Left ventricle myocardium superior (tissue), 1 donor: ENCODE measurements around the gene NT5C2. TPM values are rescaled to one million over a fixed set of nuclear protein-coding genes. Genes with fewer than 3 reads are reported as not detected.
"Not testable (repeated sequence)": the region's sequence is repeated elsewhere in the genome, so short reads cannot be mapped to it uniquely, and the experiment has no call there.

Experiments
- ATAC-seq: fragments of 200-7000 bp; cut with Tn5 transposase; one replicate; pipeline ENCODE4 v1.9.1; 2020; ENCODE audit warnings: mild to moderate bottlenecking, moderate library complexity
- DNase-seq: peaks from one replicate; pipeline ENCODE4 v3.0.0-alpha.2; 2020
- intact Hi-C: fragments of 100-400 bp; cut with micrococcal nuclease; formaldehyde crosslinking; loops from one replicate; pipeline ENCODE4 v1.11.0; 2022
- total RNA-seq: library from RNA; stranded (reverse); fragmentation: NEBNext Ultra II Directional; extraction: Animal tissue kit (Norgen Biotek cat#: 25700); gene quantifications from one replicate; pipeline ENCODE4 v1.2.1, GENCODE V29; 2021
- donor health status: DM: no; HTN: yes; CAD: no; lungs with severe emphysema.

NT5C2 gene
- total RNA-seq, 1 donor from 2014 or later = 39.3 TPM

GRCh38 chr10:103140469-103140868, 52.6 kb downstream of the NT5C2 start:
- DNase-seq (no peak), ATAC-seq (no peak)
- intact Hi-C loops = no loop called here

GRCh38 chr10:103139803-103140202, 53.3 kb downstream of the NT5C2 start:
- ATAC-seq = no peak
- intact Hi-C loops = no loop called here
- DNase-seq = no peak

- intact Hi-C loops, ATAC-seq, DNase-seq: not testable (repeated sequence)
These were observed 57.9 kb downstream of the NT5C2 start for GRCh38 chr10:103135168-103135567.

- ATAC-seq (no peak), DNase-seq (no peak)
- intact Hi-C loops = no loop called here
These were observed 62.2 kb downstream of the NT5C2 start for GRCh38 chr10:103130910-103131309.

- intact Hi-C loops, ATAC-seq, DNase-seq: not testable (repeated sequence)
These were observed 62.9 kb downstream of the NT5C2 start for GRCh38 chr10:103130180-103130579.

- no peak for ATAC-seq
- intact Hi-C loops = no loop called here
- DNase-seq = no peak
These were observed 65.8 kb downstream of the NT5C2 start for GRCh38 chr10:103127241-103127640.

GRCh38 chr10:103125323-103126267, 67.5 kb downstream of the NT5C2 start:
- DNase-seq = no peak
- intact Hi-C loops = no loop called here
- no peak for ATAC-seq

- intact Hi-C loops = no loop called here
- ATAC-seq (no peak), DNase-seq (no peak)
These were observed 68.5 kb downstream of the NT5C2 start for GRCh38 chr10:103124420-103125096.

- intact Hi-C loops = no loop called here
- DNase-seq = no peak
- peak; percentile 20 for ATAC-seq
These were observed 69.6 kb downstream of the NT5C2 start for GRCh38 chr10:103123282-103124024.

- DNase-seq (no peak), ATAC-seq (peak; percentile 62)
- intact Hi-C loops = no loop called here
These were observed 71.9 kb downstream of the NT5C2 start for GRCh38 chr10:103120977-103121735.

- ATAC-seq (no peak), DNase-seq (no peak)
- intact Hi-C loops = no loop called here
These were observed 72.5 kb downstream of the NT5C2 start for GRCh38 chr10:103120546-103120945.

- ATAC-seq (no peak), DNase-seq (no peak)
- intact Hi-C loops = no loop called here
These were observed 75.8 kb downstream of the NT5C2 start for GRCh38 chr10:103117247-103117646.

GRCh38 chr10:103114876-103115275, 78.2 kb downstream of the NT5C2 start:
- ATAC-seq (no peak), DNase-seq (no peak)
- intact Hi-C loops = no loop called here

- intact Hi-C loops = no loop called here
- peak; percentile 4 for ATAC-seq
- DNase-seq = no peak
These were observed 80.9 kb downstream of the NT5C2 start for GRCh38 chr10:103111918-103112877.

- DNase-seq (no peak), ATAC-seq (peak; percentile 96)
- intact Hi-C loops = no loop called here
These were observed 81.8 kb downstream of the NT5C2 start for GRCh38 chr10:103111031-103111917.

GRCh38 chr10:103110407-103110806, 82.7 kb downstream of the NT5C2 start:
- ATAC-seq = peak; percentile 44

GRCh38 chr10:103109821-103110220, 83.3 kb downstream of the NT5C2 start:
- intact Hi-C loops = loop anchor here (10.0 kb wide), 1 partner anchor 135 kb away; the partner anchor contains the start of gene RPEL1
- ATAC-seq = no peak
- DNase-seq = no peak

More at GRCh38 chr10:103110407-103110806, 82.7 kb downstream of the NT5C2 start:
- intact Hi-C loops = no loop called here
- DNase-seq = no peak
